ENCODE data around the gene F12. TPM values are rescaled to one million over a fixed set of nuclear protein-coding genes. Genes with fewer than 3 reads are reported as not detected.

F12 gene
- total and polyA plus RNA-seq, 2 donors: 0.19 to 1.2 TPM

- peaks cover 72 to 91% of the 10 kb centered on the region in 2 donors for H3K36me3 ChIP-seq (ENCODE audit: control insufficient read depth in 2 of 2, insufficient read depth in 2 of 2, low read length in 1 of 2)
- H3K27me3 ChIP-seq (ENCODE audit: control insufficient read depth in 2 of 2, insufficient read depth in 1 of 2, low read length in 1 of 2): no peaks in the 10 kb centered on the region
- H3K4me3 ChIP-seq (ENCODE audit: low read length in 2 of 2): no peak overlapping the region
- 97% methylated on average over 29 of the region's 29 CpGs for WGBS
- H3K9me3 ChIP-seq (ENCODE audit: control insufficient read depth in 2 of 2, insufficient read depth in 1 of 2, low read length in 1 of 2): no peaks in the 10 kb centered on the region
- H3K4me1 ChIP-seq (ENCODE audit: control insufficient read depth in 2 of 2, insufficient read depth in 2 of 2, low read length in 2 of 2): peaks cover 40 to 64% of the 10 kb centered on the region in 2 donors
- DNase-seq (ENCODE audit: low read depth in 6 of 9, low spot score in 9 of 9): no peak
- no peak overlapping the region for H3K27ac ChIP-seq (ENCODE audit: low read depth in 1 of 2, low read length in 1 of 2)
Observed at GRCh38 chr5:177433658-177434217, 24.4 kb upstream of the F12 start.

GRCh38 chr5:177432839-177433657 lies 23.7 kb upstream of the F12 start:
- H3K27me3 ChIP-seq (ENCODE audit: control insufficient read depth in 2 of 2, insufficient read depth in 1 of 2, low read length in 1 of 2): no peaks in the 10 kb centered on the region
- no peaks in the 10 kb centered on the region for H3K9me3 ChIP-seq (ENCODE audit: control insufficient read depth in 2 of 2, insufficient read depth in 1 of 2, low read length in 1 of 2)
- H3K4me3 ChIP-seq (ENCODE audit: low read length in 2 of 2): no peak overlapping the region
- H3K36me3 ChIP-seq (ENCODE audit: control insufficient read depth in 2 of 2, insufficient read depth in 2 of 2, low read length in 1 of 2): peaks cover 66 to 89% of the 10 kb centered on the region in 2 donors
- peak overlapping the region in 1 of 2 donors; percentile 25 for H3K27ac ChIP-seq (ENCODE audit: low read depth in 1 of 2, low read length in 1 of 2)
- H3K4me1 ChIP-seq (ENCODE audit: control insufficient read depth in 2 of 2, insufficient read depth in 2 of 2, low read length in 2 of 2): peaks cover 46 to 71% of the 10 kb centered on the region in 2 donors
- 96% methylated on average over 25 of the region's 25 CpGs for WGBS
- DNase-seq (ENCODE audit: low read depth in 6 of 9, low spot score in 9 of 9): no peak

GRCh38 chr5:177432143-177432838 lies 22.9 kb upstream of the F12 start:
- no peaks in the 10 kb centered on the region for H3K9me3 ChIP-seq (ENCODE audit: control insufficient read depth in 2 of 2, insufficient read depth in 1 of 2, low read length in 1 of 2)
- peaks cover 58 to 83% of the 10 kb centered on the region in 2 donors for H3K36me3 ChIP-seq (ENCODE audit: control insufficient read depth in 2 of 2, insufficient read depth in 2 of 2, low read length in 1 of 2)
- no peak for DNase-seq (ENCODE audit: low read depth in 6 of 9, low spot score in 9 of 9)
- peak overlapping the region; percentile 21 to 35 for H3K4me3 ChIP-seq (ENCODE audit: low read length in 2 of 2)
- H3K27me3 ChIP-seq (ENCODE audit: control insufficient read depth in 2 of 2, insufficient read depth in 1 of 2, low read length in 1 of 2): no peaks in the 10 kb centered on the region
- H3K27ac ChIP-seq (ENCODE audit: low read depth in 1 of 2, low read length in 1 of 2): peak overlapping the region; percentile 89 to 96
- peaks cover 51 to 78% of the 10 kb centered on the region in 2 donors for H3K4me1 ChIP-seq (ENCODE audit: control insufficient read depth in 2 of 2, insufficient read depth in 2 of 2, low read length in 2 of 2)
- 88% methylated on average over 18 of the region's 18 CpGs for WGBS

- peaks cover 54 to 77% of the 10 kb centered on the region in 2 donors for H3K36me3 ChIP-seq (ENCODE audit: control insufficient read depth in 2 of 2, insufficient read depth in 2 of 2, low read length in 1 of 2)
- peaks cover 51 to 81% of the 10 kb centered on the region in 2 donors for H3K4me1 ChIP-seq (ENCODE audit: control insufficient read depth in 2 of 2, insufficient read depth in 2 of 2, low read length in 2 of 2)
Observed at GRCh38 chr5:177431317-177432142, 22.2 kb upstream of the F12 start.

GRCh38 chr5:177430972-177431316 lies 21.6 kb upstream of the F12 start:
- H3K4me1 ChIP-seq (ENCODE audit: control insufficient read depth in 2 of 2, insufficient read depth in 2 of 2, low read length in 2 of 2): peaks cover 51 to 80% of the 10 kb centered on the region in 2 donors
- DNase-seq (ENCODE audit: low read depth in 6 of 9, low spot score in 9 of 9): no peak
- H3K27ac ChIP-seq (ENCODE audit: low read depth in 1 of 2, low read length in 1 of 2): peak overlapping the region; percentile 89 to 96
- H3K27me3 ChIP-seq (ENCODE audit: control insufficient read depth in 2 of 2, insufficient read depth in 1 of 2, low read length in 1 of 2): no peaks in the 10 kb centered on the region
- no peaks in the 10 kb centered on the region for H3K9me3 ChIP-seq (ENCODE audit: control insufficient read depth in 2 of 2, insufficient read depth in 1 of 2, low read length in 1 of 2)
- WGBS: 68% methylated on average over 7 of the region's 7 CpGs
- peak overlapping the region; percentile 21 to 35 for H3K4me3 ChIP-seq (ENCODE audit: low read length in 2 of 2)
- H3K36me3 ChIP-seq (ENCODE audit: control insufficient read depth in 2 of 2, insufficient read depth in 2 of 2, low read length in 1 of 2): peaks cover 48 to 72% of the 10 kb centered on the region in 2 donors

More at GRCh38 chr5:177431317-177432142, 22.2 kb upstream of the F12 start:
- H3K27me3 ChIP-seq (ENCODE audit: control insufficient read depth in 2 of 2, insufficient read depth in 1 of 2, low read length in 1 of 2): no peaks in the 10 kb centered on the region
- peak in 5 of 9 donors; percentile 59 to 90 (median 76) for DNase-seq (ENCODE audit: low read depth in 6 of 9, low spot score in 9 of 9)
- H3K9me3 ChIP-seq (ENCODE audit: control insufficient read depth in 2 of 2, insufficient read depth in 1 of 2, low read length in 1 of 2): no peaks in the 10 kb centered on the region
- 20% methylated on average over 29 of the region's 29 CpGs for WGBS
- peak overlapping the region; percentile 89 to 96 for H3K27ac ChIP-seq (ENCODE audit: low read depth in 1 of 2, low read length in 1 of 2)
- peak overlapping the region; percentile 21 to 35 for H3K4me3 ChIP-seq (ENCODE audit: low read length in 2 of 2)

GRCh38 chr5:177430140-177430951 lies 21.0 kb upstream of the F12 start:
- 83% methylated on average over 26 of the region's 26 CpGs for WGBS
- Histone ChIP-seq H3K36me3 (ENCODE audit: control insufficient read depth in 2 of 2, insufficient read depth in 2 of 2, low read length in 1 of 2) (peaks cover 42 to 66% of the 10 kb centered on the region in 2 donors), H3K9me3 (ENCODE audit: control insufficient read depth in 2 of 2, insufficient read depth in 1 of 2, low read length in 1 of 2) (no peaks in the 10 kb centered on the region), H3K27me3 (ENCODE audit: control insufficient read depth in 2 of 2, insufficient read depth in 1 of 2, low read length in 1 of 2) (no peaks in the 10 kb centered on the region), H3K27ac (ENCODE audit: low read depth in 1 of 2, low read length in 1 of 2) (peak overlapping the region; percentile 89 to 96), H3K4me3 (ENCODE audit: low read length in 2 of 2) (peak overlapping the region; percentile 74 to 90), H3K4me1 (ENCODE audit: control insufficient read depth in 2 of 2, insufficient read depth in 2 of 2, low read length in 2 of 2) (peaks cover 54 to 85% of the 10 kb centered on the region in 2 donors)
- no peak for DNase-seq (ENCODE audit: low read depth in 6 of 9, low spot score in 9 of 9)

GRCh38 chr5:177429248-177430040 lies 20.1 kb upstream of the F12 start:
- Histone ChIP-seq H3K4me1 (ENCODE audit: control insufficient read depth in 2 of 2, insufficient read depth in 2 of 2, low read length in 2 of 2) (peaks cover 58 to 84% of the 10 kb centered on the region in 2 donors), H3K9me3 (ENCODE audit: control insufficient read depth in 2 of 2, insufficient read depth in 1 of 2, low read length in 1 of 2) (no peaks in the 10 kb centered on the region), H3K36me3 (ENCODE audit: control insufficient read depth in 2 of 2, insufficient read depth in 2 of 2, low read length in 1 of 2) (peaks cover 33 to 57% of the 10 kb centered on the region in 2 donors), H3K4me3 (ENCODE audit: low read length in 2 of 2) (peak overlapping the region; percentile 74 to 90), H3K27ac (ENCODE audit: low read depth in 1 of 2, low read length in 1 of 2) (peak overlapping the region; percentile 82 to 96), H3K27me3 (ENCODE audit: control insufficient read depth in 2 of 2, insufficient read depth in 1 of 2, low read length in 1 of 2) (no peaks in the 10 kb centered on the region)
- DNase-seq (ENCODE audit: low read depth in 6 of 9, low spot score in 9 of 9): peak in 8 of 9 donors; percentile 63 to 93 (median 80)
- 44% methylated on average over 6 of the region's 6 CpGs for WGBS
